Activated CD4-positive, alpha-beta T cell treated with anti-CD3 and anti-CD28 coated beads, Interleukin-2, amount 10 ng/mL, durations not matched to agents 7 days and 5 days (primary cell): ENCODE data around the gene PELO. TPM values are rescaled to one million over a fixed set of nuclear protein-coding genes. Genes with fewer than 3 reads are reported as not detected.

ENCODE experiments used
- CTCF ChIA-PET: fragments of 350-600 bp; sonication (Branson Sonifier 250); formaldehyde crosslinking; loops from one replicate; lab custom pipeline; 2021; ENCODE audit warnings: antibody characterized with exemption; lab: Charles Lee
- POLR2A ChIA-PET: fragments of 350-600 bp; sonication (Branson Sonifier 250); formaldehyde crosslinking; loops from one replicate; lab custom pipeline; 2021; ENCODE audit warnings: antibody characterized with exemption; lab: Charles Lee
- DNase-seq: peaks from one replicate; pipeline ENCODE4 v3.0.0-alpha.2; 2020
- H3K27ac Mint-ChIP-seq: one replicate; pipeline ENCODE4 v1.8.0; 2021; ENCODE audit warnings: mild to moderate bottlenecking, moderate library complexity, mixed read lengths
- H3K27me3 Mint-ChIP-seq: one replicate; pipeline ENCODE4 v1.8.0; 2021; ENCODE audit warnings: mixed read lengths
- H3K36me3 Mint-ChIP-seq: one replicate; pipeline ENCODE4 v1.8.0; 2021; ENCODE audit warnings: low read depth, mixed read lengths
- H3K4me1 Mint-ChIP-seq: one replicate; pipeline ENCODE4 v1.8.0; 2021; ENCODE audit warnings: mixed read lengths
- H3K4me3 Mint-ChIP-seq: one replicate; pipeline ENCODE4 v1.8.0; 2021; ENCODE audit warnings: mild to moderate bottlenecking, moderate library complexity, mixed read lengths
- H3K9me3 Mint-ChIP-seq: one replicate; pipeline ENCODE4 v1.8.0; 2021; ENCODE audit warnings: mixed read lengths
- total RNA-seq, 2 experiments: library from RNA; stranded (reverse); gene quantifications; one replicate each; pipeline ENCODE4 v1.2.3, GENCODE V29; 2021

PELO gene
- total RNA-seq, 2 experiments from 2014 or later, result 7.8 to 9.3 TPM

- no peak overlapping the region for H3K27ac Mint-ChIP-seq
- CTCF ChIA-PET, result interaction anchor here (0.7 to 2.7 kb wide), 3 partner anchors 10 to 75 kb away, joined by 3 to 11 read pairs (median 3); no protein-coding TSS in a partner anchor
These were observed 30.2 kb upstream of the PELO start for GRCh38 chr5:52757527-52757926.

DNA sequence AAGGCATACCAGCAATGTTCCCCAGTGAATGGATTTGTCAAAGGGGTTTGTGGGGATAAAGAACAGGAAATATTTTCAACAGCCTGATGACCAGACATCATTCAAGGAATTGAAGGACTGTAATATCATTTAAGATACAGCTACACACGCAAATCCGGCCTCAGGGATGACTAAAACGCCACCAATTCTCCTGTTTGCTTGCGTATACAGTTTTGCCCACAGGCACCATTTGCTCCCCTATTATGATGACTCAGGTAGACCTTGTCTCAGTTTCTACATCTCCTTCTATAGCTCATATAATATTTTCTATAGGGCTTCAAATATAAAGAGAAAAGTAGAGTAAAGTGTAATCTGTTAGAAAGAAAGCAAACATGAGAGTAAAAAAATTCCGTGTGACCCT is 29.7 kb upstream of the PELO start:
- H3K4me1 Mint-ChIP-seq, result no peaks in the 10 kb centered on the region
- no peak for DNase-seq
- peaks cover 2% of the 10 kb centered on the region for H3K36me3 Mint-ChIP-seq
- H3K27me3 Mint-ChIP-seq, result peaks cover 14% of the 10 kb centered on the region
- H3K4me3 Mint-ChIP-seq, result no peak overlapping the region
- ChIA-PET CTCF (interaction anchor here (0.7 to 2.7 kb wide), 3 partner anchors 9 to 18 kb away, joined by 3 to 11 read pairs (median 4); no protein-coding TSS in a partner anchor), POLR2A (no interaction called here)
- H3K27ac Mint-ChIP-seq, result no peak overlapping the region
- peaks cover 3% of the 10 kb centered on the region for H3K9me3 Mint-ChIP-seq

More at GRCh38 chr5:52757527-52757926, 30.2 kb upstream of the PELO start:
- Mint-ChIP-seq H3K4me3 (no peak overlapping the region), H3K4me1 (no peaks in the 10 kb centered on the region), H3K9me3 (peaks cover 3% of the 10 kb centered on the region), H3K36me3 (peaks cover 2% of the 10 kb centered on the region), H3K27me3 (peaks cover 14% of the 10 kb centered on the region)
- DNase-seq, result no peak
- POLR2A ChIA-PET, result no interaction called here

DNA sequence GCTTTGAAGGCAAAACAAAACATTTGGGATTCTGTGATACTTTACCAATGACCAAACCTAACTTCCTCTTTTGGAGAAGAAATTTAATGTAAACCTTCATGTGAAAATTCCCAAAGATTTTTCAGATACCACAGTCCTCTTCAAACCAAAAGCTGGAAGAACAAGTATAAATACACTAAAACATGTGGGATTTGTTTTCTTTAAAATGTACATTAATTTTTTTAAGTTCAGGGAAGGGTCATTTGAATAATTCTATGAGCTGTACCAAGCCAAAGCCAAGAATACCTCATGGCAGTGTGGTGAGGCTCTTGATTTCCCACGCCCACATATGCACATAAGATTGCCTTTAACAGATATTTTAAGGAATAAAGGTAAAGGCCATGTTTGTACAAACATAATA is 28.4 kb upstream of the PELO start:
- ChIA-PET CTCF (interaction anchor here (0.7 to 2.7 kb wide), 7 partner anchors 8 to 265 kb away, joined by 3 to 11 read pairs (median 5); no protein-coding TSS in a partner anchor), POLR2A (no interaction called here)
- peaks cover 2% of the 10 kb centered on the region for H3K36me3 Mint-ChIP-seq
- no peaks in the 10 kb centered on the region for H3K9me3 Mint-ChIP-seq
- DNase-seq, result no peak
- H3K27ac Mint-ChIP-seq, result no peak overlapping the region
- no peak overlapping the region for H3K4me3 Mint-ChIP-seq
- peaks cover 3% of the 10 kb centered on the region for H3K27me3 Mint-ChIP-seq
- no peaks in the 10 kb centered on the region for H3K4me1 Mint-ChIP-seq

GRCh38 chr5:52760695-52761366 is 26.9 kb upstream of the PELO start:
- Mint-ChIP-seq H3K27me3 (no peaks in the 10 kb centered on the region), H3K36me3 (peaks cover 2% of the 10 kb centered on the region), H3K9me3 (peaks cover 2% of the 10 kb centered on the region), H3K4me1 (no peaks in the 10 kb centered on the region), H3K27ac (no peak overlapping the region), H3K4me3 (no peak overlapping the region)
- CTCF ChIA-PET, result no interaction called here
- POLR2A ChIA-PET, result no interaction called here
- no peak for DNase-seq

DNA sequence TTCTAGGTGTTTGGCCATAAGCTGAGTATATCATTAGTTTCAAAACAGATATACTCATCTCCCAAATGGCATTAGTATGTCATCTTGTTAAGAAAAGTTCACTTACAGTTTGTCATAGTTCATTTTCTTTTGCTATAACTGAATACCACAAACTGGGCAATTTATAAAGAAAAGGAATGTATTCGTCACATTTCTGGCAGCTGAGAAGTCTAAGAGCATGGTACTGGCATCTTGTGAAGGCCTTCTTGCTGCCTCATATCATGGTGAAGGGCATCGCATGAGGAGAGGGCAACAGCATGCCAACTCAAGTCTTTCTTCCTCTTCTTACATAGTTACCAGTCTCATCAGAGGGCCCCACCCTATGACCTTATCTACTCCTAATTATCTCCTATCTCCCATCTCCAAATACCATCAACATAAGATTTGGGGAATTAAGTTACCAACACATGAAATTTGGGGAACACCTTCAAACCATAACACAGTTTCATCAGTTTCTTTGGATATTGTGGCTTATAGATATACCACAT is 20.4 kb upstream of the PELO start:
- Mint-ChIP-seq H3K9me3 (peaks cover 5% of the 10 kb centered on the region), H3K4me3 (no peak overlapping the region), H3K27me3 (no peaks in the 10 kb centered on the region), H3K36me3 (peaks cover 4% of the 10 kb centered on the region), H3K27ac (no peak overlapping the region), H3K4me1 (peaks cover 37% of the 10 kb centered on the region)
- DNase-seq, result no peak
- POLR2A ChIA-PET, result no interaction called here
- CTCF ChIA-PET, result interaction anchor here (0.6 to 2.9 kb wide), 4 partner anchors 9 to 1611 kb away, joined by 3 to 11 read pairs (median 4); no protein-coding TSS in a partner anchor

GRCh38 chr5:52767766-52768480 is 19.8 kb upstream of the PELO start:
- H3K9me3 Mint-ChIP-seq, result peaks cover 5% of the 10 kb centered on the region
- ChIA-PET POLR2A (no interaction called here), CTCF (interaction anchor here (0.6 to 2.9 kb wide), 4 partner anchors 9 to 1610 kb away, joined by 3 to 11 read pairs (median 4); no protein-coding TSS in a partner anchor)
- DNase-seq, result no peak
- H3K4me1 Mint-ChIP-seq, result peaks cover 43% of the 10 kb centered on the region
- H3K36me3 Mint-ChIP-seq, result peaks cover 4% of the 10 kb centered on the region
- no peak overlapping the region for H3K27ac Mint-ChIP-seq
- peaks cover under 1% of the 10 kb centered on the region for H3K27me3 Mint-ChIP-seq
- no peak overlapping the region for H3K4me3 Mint-ChIP-seq

GRCh38 chr5:52769061-52769460 is 18.7 kb upstream of the PELO start:
- POLR2A ChIA-PET, result no interaction called here
- peaks cover 4% of the 10 kb centered on the region for H3K36me3 Mint-ChIP-seq
- peaks cover 53% of the 10 kb centered on the region for H3K4me1 Mint-ChIP-seq
- peaks cover 4% of the 10 kb centered on the region for H3K27me3 Mint-ChIP-seq
- H3K27ac Mint-ChIP-seq, result no peak overlapping the region
- H3K4me3 Mint-ChIP-seq, result no peak overlapping the region
- DNase-seq, result no peak
- CTCF ChIA-PET, result interaction anchor here (2.9 kb wide), 1 partner anchor 11 kb away, joined by 11 read pairs; no protein-coding TSS in a partner anchor
- peaks cover 5% of the 10 kb centered on the region for H3K9me3 Mint-ChIP-seq

DNA sequence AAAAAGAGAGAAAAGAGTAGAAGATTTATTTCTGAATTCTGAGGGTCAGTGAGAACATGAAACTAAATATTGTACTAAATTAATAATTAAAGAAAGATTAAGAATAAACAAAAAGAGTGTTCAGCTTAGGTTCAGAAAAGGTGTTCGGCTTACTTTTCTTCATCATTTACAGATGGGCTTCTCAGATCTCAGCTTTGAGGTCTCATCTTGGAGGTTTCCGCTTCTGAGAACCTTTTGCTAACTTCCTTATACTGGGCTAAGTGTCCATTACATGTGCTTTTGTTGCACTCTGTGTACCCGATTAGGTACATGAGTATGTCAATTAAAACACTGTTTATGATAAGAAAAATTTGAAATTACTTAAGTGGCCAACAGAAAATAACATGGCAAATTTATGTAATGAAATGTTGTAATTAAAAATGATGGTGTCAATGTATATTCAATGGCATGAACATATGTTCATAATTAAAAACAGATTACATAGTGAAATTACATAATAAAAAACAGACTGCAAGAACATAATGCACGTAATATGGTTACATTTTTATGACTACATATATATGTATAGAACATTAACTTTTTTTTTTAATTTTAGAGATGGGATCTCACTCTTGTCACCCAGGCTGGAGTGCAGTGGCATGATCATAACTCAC is 17.3 kb upstream of the PELO start:
- ChIA-PET POLR2A (no interaction called here), CTCF (interaction anchor here (0.6 to 0.7 kb wide), 2 partner anchors 11 to 12 kb away, joined by 3 to 4 read pairs; no protein-coding TSS in a partner anchor)
- peaks cover 62% of the 10 kb centered on the region for H3K4me1 Mint-ChIP-seq
- H3K9me3 Mint-ChIP-seq, result peaks cover 5% of the 10 kb centered on the region
- H3K4me3 Mint-ChIP-seq, result no peak overlapping the region
- H3K36me3 Mint-ChIP-seq, result peaks cover 4% of the 10 kb centered on the region
- no peak for DNase-seq
- H3K27me3 Mint-ChIP-seq, result peaks cover 7% of the 10 kb centered on the region
- H3K27ac Mint-ChIP-seq, result no peak overlapping the region

- POLR2A ChIA-PET, result no interaction called here
- peaks cover 7% of the 10 kb centered on the region for H3K9me3 Mint-ChIP-seq
- H3K36me3 Mint-ChIP-seq, result peaks cover 8% of the 10 kb centered on the region
- peak; percentile 62 for DNase-seq
- peak overlapping the region; percentile 12 for H3K4me3 Mint-ChIP-seq
- CTCF ChIA-PET, result interaction anchor here (0.7 kb wide), 1 partner anchor 10 kb away, joined by 3 read pairs; no protein-coding TSS in a partner anchor
- H3K27ac Mint-ChIP-seq, result peak overlapping the region; percentile 84
- peaks cover 7% of the 10 kb centered on the region for H3K27me3 Mint-ChIP-seq
- H3K4me1 Mint-ChIP-seq, result peaks cover 72% of the 10 kb centered on the region
These were observed 16.2 kb upstream of the PELO start for GRCh38 chr5:52771343-52772039.

DNA sequence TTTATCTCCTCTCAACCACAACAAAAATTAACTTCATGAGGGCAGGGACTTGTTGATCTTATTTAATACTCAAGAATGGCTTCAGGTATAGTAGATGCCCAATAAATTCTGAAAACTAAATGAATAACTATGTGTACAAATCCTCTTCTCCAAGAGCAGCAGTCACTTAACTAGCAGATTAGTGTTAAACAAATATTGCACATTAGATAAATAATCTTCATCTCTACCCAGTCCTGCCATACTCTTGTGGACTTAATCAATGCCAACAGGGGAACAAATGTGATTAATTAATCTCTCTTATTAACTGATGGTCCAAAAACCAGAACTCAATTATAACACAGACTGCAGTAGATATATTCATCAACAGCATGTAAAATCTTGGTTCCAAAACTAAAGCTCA is 15.0 kb upstream of the PELO start:
- ChIA-PET POLR2A (no interaction called here), CTCF (no interaction called here)
- Mint-ChIP-seq H3K4me1 (peaks cover 70% of the 10 kb centered on the region), H3K4me3 (no peak overlapping the region), H3K9me3 (peaks cover 7% of the 10 kb centered on the region), H3K27ac (no peak overlapping the region), H3K27me3 (peaks cover 7% of the 10 kb centered on the region), H3K36me3 (peaks cover 8% of the 10 kb centered on the region)
- no peak for DNase-seq

DNA sequence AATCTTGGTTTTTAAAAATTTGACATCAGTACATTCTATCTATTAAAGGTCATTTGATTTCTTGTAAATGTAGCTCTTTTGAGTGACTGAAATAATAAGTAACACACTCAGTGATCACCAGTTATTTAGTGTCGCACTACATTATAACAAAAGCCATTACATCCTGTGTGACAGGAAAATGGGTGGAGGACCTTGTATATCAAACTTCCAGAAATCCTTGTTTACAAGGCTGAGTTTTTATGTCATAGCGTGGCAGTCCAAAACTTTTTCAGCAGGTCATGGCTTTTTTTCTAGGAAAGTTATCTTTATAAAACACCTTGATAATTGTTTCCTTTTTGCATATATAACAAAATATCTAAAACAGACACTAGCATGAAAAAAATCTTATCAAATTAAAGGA is 14.4 kb upstream of the PELO start:
- ChIA-PET POLR2A (no interaction called here), CTCF (interaction anchor here (0.6 to 1.0 kb wide), 2 partner anchors 23 to 142 kb away, joined by 3 read pairs; no protein-coding TSS in a partner anchor)
- Mint-ChIP-seq H3K36me3 (peaks cover 8% of the 10 kb centered on the region), H3K4me1 (peaks cover 63% of the 10 kb centered on the region), H3K27me3 (peaks cover 7% of the 10 kb centered on the region), H3K9me3 (peaks cover 7% of the 10 kb centered on the region), H3K27ac (no peak overlapping the region), H3K4me3 (no peak overlapping the region)
- DNase-seq, result no peak

- POLR2A ChIA-PET, result no interaction called here
- peak overlapping the region; percentile 73 for H3K27ac Mint-ChIP-seq
- no peak for DNase-seq
These were observed 13.7 kb upstream of the PELO start for GRCh38 chr5:52774005-52774410.

More at GRCh38 chr5:52774005-52774410, 13.7 kb upstream of the PELO start:
- no peak overlapping the region for H3K4me3 Mint-ChIP-seq
- peaks cover 8% of the 10 kb centered on the region for H3K36me3 Mint-ChIP-seq
- CTCF ChIA-PET, result interaction anchor here (0.6 to 2.6 kb wide), 5 partner anchors 9 to 258 kb away, joined by 3 to 10 read pairs (median 3); no protein-coding TSS in a partner anchor
- H3K27me3 Mint-ChIP-seq, result peaks cover 7% of the 10 kb centered on the region
- H3K4me1 Mint-ChIP-seq, result peaks cover 60% of the 10 kb centered on the region
- peaks cover 7% of the 10 kb centered on the region for H3K9me3 Mint-ChIP-seq
